Duodenal mucosa (tissue), 2 donors: Measurements from ENCODE around the gene ZBTB47.

Source experiments
- H3K27ac ChIP-seq: one replicate; pipeline ENCODE4 v1.7.0; 2013; ENCODE audit warnings: low read depth, low read length
- H3K27me3 ChIP-seq, 2 donors: one replicate each; pipeline ENCODE4 v1.7.0; 2013; ENCODE audit warnings: low read length in 2 of 2, control low read depth in 1 of 2; ENCODE audit not compliant: insufficient read depth in 2 of 2, control insufficient read depth in 1 of 2
- H3K36me3 ChIP-seq, 2 donors: one replicate each; pipeline ENCODE4 v1.7.0; 2013; ENCODE audit warnings: low read length in 2 of 2, control low read depth in 1 of 2; ENCODE audit not compliant: insufficient read depth in 2 of 2, control insufficient read depth in 1 of 2
- H3K4me1 ChIP-seq, 2 donors: one replicate each; pipeline ENCODE4 v1.7.0; 2013; ENCODE audit warnings: low read length in 2 of 2, control low read depth in 1 of 2; ENCODE audit not compliant: insufficient read depth in 2 of 2, control insufficient read depth in 1 of 2
- H3K4me3 ChIP-seq, 2 donors: one replicate each; pipeline ENCODE4 v1.7.0; 2013; ENCODE audit warnings: low read length in 2 of 2, low read depth in 1 of 2
- H3K9ac ChIP-seq, 2 donors: one replicate each; pipeline ENCODE4 v1.7.0; 2013; ENCODE audit warnings: low read length in 2 of 2, low read depth in 1 of 2
- H3K9me3 ChIP-seq, 2 donors: one replicate each; pipeline ENCODE4 v1.7.0; 2013; ENCODE audit warnings: low read length in 2 of 2, control low read depth in 1 of 2; ENCODE audit not compliant: control insufficient read depth in 1 of 2

The ZBTB47 gene

GRCh38 chr3:42705058-42705767 is 51.7 kb downstream of the ZBTB47 start:
- Histone ChIP-seq H3K27ac (no peak overlapping the region), H3K9ac (no peak overlapping the region)

DNA sequence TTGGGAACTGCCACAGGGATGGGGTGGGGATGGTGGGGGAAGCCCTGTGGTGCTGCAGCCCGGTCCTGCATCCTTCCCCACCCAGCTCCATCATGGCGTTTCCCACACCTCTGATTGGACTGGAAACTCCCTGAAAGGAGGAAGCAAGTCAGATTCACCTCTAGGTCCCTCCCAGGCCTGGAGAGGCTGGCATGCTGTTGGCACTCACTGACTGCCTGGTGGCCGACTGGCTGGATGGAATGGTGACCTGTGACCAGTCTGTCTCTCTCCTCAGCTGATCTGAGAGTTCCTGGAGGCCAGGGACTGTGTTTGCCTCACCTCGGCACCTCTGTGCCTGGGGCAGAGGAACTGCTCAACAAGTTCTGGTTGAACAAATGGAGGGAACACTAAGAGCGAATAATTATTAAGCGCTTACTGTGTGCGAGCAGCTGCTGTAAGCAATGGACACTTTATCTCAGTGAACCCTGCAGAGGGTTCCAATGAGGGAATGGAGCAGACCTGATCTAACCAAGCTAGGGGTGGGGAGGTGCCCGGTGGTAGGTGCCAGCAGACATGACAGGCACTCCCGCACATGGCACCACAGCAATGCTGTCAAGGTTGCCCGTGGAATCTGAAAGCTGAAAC is 52.6 kb downstream of the ZBTB47 start:
- no peak overlapping the region for H3K27ac ChIP-seq
- no peaks in the 10 kb centered on the region for H3K4me1 ChIP-seq
- no peak overlapping the region for H3K9ac ChIP-seq
- H3K9me3 ChIP-seq = no peaks in the 10 kb centered on the region
- no peaks in the 10 kb centered on the region for H3K36me3 ChIP-seq
- H3K4me3 ChIP-seq = no peak overlapping the region
- H3K27me3 ChIP-seq = peaks cover 0 to 4% of the 10 kb centered on the region in 2 donors

More at GRCh38 chr3:42705058-42705767, 51.7 kb downstream of the ZBTB47 start:
- no peaks in the 10 kb centered on the region for H3K4me1 ChIP-seq
- peaks cover 0 to 4% of the 10 kb centered on the region in 2 donors for H3K27me3 ChIP-seq
- no peak overlapping the region for H3K4me3 ChIP-seq
- no peaks in the 10 kb centered on the region for H3K36me3 ChIP-seq
- H3K9me3 ChIP-seq = no peaks in the 10 kb centered on the region

- Histone ChIP-seq H3K4me1 (no peaks in the 10 kb centered on the region), H3K9ac (no peak overlapping the region), H3K36me3 (no peaks in the 10 kb centered on the region)
These were observed 53.5 kb downstream of the ZBTB47 start for GRCh38 chr3:42706721-42707619.

GRCh38 chr3:42707620-42708355 is 54.3 kb downstream of the ZBTB47 start:
- no peak overlapping the region for H3K4me3 ChIP-seq
- no peaks in the 10 kb centered on the region for H3K36me3 ChIP-seq
- H3K9ac ChIP-seq = no peak overlapping the region
- no peaks in the 10 kb centered on the region for H3K27me3 ChIP-seq
- H3K9me3 ChIP-seq = no peaks in the 10 kb centered on the region
- H3K27ac ChIP-seq = no peak overlapping the region
- no peaks in the 10 kb centered on the region for H3K4me1 ChIP-seq

More at GRCh38 chr3:42706721-42707619, 53.5 kb downstream of the ZBTB47 start:
- no peaks in the 10 kb centered on the region for H3K9me3 ChIP-seq
- no peak overlapping the region for H3K27ac ChIP-seq
- H3K4me3 ChIP-seq = no peak overlapping the region
- peaks cover 0 to under 1% of the 10 kb centered on the region in 2 donors for H3K27me3 ChIP-seq

- Histone ChIP-seq H3K4me3 (no peak overlapping the region), H3K27ac (no peak overlapping the region), H3K27me3 (no peaks in the 10 kb centered on the region), H3K9ac (no peak overlapping the region), H3K9me3 (no peaks in the 10 kb centered on the region), H3K36me3 (no peaks in the 10 kb centered on the region), H3K4me1 (no peaks in the 10 kb centered on the region)
These were observed 55.2 kb downstream of the ZBTB47 start for GRCh38 chr3:42708611-42709151.

DNA sequence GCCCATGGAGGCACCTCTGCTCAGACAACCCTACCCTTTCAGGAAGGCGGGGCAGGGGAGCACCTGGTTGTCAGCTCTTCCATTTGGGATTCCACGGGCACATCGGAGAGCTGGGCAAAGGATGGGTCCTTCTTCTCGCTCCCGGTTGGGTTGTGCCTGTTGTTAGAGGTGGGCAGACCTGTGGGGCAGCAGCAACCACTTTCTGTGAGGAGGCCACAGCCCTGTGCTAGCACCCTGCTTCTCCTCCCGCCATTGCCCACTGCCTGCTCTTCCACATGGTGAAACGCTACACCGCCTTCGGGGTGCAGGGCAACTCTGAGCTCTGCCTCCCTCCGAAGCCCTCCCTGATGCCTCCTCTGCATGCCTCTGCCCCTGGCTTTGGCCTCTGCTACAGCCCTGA is 56.1 kb downstream of the ZBTB47 start:
- H3K27me3 ChIP-seq = no peaks in the 10 kb centered on the region
- H3K36me3 ChIP-seq = no peaks in the 10 kb centered on the region
- no peak overlapping the region for H3K4me3 ChIP-seq
- H3K4me1 ChIP-seq = peaks cover 0 to 7% of the 10 kb centered on the region in 2 donors
- H3K9ac ChIP-seq = no peak overlapping the region
- no peaks in the 10 kb centered on the region for H3K9me3 ChIP-seq
- H3K27ac ChIP-seq = no peak overlapping the region

DNA sequence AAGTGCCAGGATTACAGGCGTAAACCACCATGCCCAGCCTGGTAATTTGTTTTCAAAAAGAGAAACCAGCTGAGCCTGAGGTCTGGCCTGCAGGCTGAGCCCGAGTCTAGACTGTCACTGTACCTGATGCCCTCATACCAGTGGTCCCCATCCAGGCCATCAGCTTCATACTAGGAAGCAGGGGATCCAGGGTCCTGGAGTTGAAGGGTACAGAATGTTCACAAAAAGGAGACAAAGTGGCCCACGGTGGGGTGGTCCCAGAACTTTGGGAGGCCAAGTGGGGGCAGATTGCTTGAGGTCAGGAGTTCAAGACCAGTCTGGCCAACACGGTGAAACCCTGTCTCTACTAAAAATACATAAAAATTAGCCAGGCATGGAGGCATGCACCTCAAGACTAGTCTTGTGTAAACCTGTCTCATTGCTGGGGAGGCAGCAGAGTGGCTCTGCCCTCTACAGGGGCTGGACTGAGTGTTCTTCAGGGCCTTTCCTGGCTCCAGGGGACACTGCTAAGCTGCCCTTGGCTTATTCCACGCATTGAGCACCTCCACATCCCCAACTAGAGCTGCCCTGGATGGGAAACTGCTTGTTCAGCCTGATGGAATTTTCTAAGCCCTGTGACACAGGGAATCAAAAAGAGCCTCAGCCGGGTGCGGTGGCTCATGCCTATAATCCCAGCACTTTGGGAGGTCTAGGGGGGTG is 57.0 kb downstream of the ZBTB47 start:
- Histone ChIP-seq H3K9ac (no peak overlapping the region), H3K4me1 (peaks cover 0 to 9% of the 10 kb centered on the region in 2 donors), H3K27me3 (no peaks in the 10 kb centered on the region), H3K27ac (no peak overlapping the region), H3K4me3 (no peak overlapping the region), H3K36me3 (no peaks in the 10 kb centered on the region), H3K9me3 (no peaks in the 10 kb centered on the region)

DNA sequence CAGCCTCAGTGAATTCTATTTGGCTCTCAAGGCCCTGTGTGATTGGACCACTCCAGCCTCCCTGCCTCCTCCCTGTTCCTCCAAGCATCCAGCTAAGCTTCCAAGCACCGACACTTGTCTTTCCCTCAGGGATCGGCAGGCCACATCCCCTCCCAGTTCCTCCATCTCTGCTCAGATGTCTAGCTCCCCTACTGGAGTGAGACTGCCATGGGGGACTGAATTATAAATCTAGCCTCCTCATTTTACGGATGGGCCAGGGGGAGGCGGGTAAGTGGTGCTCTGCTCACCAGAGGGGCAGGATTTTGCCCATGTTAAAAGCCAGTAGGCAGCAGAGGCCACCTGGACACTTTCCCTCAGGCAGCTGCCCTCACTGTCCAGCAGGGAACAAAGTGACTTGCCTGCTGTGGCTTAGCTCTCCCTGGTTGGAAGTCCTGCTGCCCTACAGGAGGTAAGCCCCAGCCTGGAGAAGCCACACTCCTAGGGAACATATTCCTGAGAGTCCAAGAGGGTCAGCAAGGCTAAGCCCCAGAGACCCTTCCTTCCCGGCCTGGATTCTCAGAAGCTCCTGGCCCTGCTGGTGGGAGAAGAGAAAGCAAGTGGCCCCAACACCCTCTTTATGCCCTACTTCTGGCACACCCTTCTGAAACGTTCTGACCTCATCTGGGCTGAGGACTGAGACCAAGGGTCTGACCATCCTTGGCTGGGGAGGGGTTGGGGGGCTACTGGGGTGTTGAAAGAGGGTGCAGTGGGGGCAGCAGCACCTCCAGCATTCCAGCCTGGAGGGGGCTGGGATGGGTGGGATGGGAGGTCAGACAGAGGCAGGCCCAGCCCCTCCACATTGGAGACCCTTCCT is 58.2 kb downstream of the ZBTB47 start:
- Histone ChIP-seq H3K36me3 (no peaks in the 10 kb centered on the region), H3K9ac (no peak overlapping the region), H3K4me1 (peaks cover 0 to 9% of the 10 kb centered on the region in 2 donors), H3K27me3 (no peaks in the 10 kb centered on the region), H3K9me3 (no peaks in the 10 kb centered on the region), H3K27ac (no peak overlapping the region), H3K4me3 (no peak overlapping the region)

DNA sequence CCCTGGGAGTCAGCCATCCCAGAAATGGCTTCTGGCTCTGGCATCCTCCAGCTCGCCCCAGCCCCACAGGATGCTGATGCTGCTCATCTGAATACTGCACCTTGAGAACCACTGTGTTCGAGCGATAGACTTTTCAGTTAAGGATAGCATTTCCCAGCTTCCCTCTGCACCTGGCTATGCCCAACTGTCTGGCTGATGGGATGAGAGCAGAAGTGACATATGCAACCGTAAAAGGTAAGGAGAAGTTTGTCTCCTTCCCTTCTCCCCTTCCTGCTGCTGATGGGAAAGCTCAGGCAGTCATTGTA is 58.8 kb downstream of the ZBTB47 start:
- Histone ChIP-seq H3K4me3 (no peak overlapping the region), H3K4me1 (peaks cover 0 to 9% of the 10 kb centered on the region in 2 donors), H3K9me3 (no peaks in the 10 kb centered on the region), H3K9ac (no peak overlapping the region), H3K27ac (no peak overlapping the region), H3K27me3 (no peaks in the 10 kb centered on the region), H3K36me3 (no peaks in the 10 kb centered on the region)
